Activated T-helper 9 cell treated with anti-CD3 and anti-CD28 coated beads, Interleukin-2, amount 50 U/mL, for 16 hours (primary cell): ENCODE results near the gene PRG3.
"Not testable (repeated sequence)": the region's sequence is repeated elsewhere in the genome, so short reads cannot be mapped to it uniquely, and the experiment has no call there.

ENCODE experiments used
- DNase-seq: peaks from one replicate; pipeline ENCODE4 v3.0.0-alpha.2; 2020; ENCODE audit warnings: low read depth

Gene PRG3

DNA sequence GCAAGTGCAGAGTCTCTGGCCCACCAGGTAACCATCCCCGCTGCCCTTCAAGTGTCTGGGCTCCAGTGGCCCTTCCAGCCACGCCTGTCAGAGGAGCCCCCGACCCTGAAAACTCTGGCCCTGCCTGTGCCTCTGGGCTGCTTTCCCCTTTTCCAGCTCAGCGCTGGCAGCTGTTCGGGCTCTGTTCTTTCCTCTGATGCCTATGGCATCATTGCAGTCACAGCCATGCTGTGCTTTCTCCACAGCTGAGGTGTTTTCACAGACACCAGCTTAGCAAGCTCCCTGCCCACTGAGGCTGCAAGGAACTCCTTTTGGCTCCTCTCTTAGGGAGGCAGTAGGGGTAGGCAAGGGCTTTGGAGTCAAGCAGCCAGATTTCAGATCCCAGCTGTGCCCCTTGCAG lies 21.6 kb downstream of the PRG3 start:
- no peak for DNase-seq

GRCh38 chr11:57358991-57359390 lies 22.0 kb downstream of the PRG3 start:
- DNase-seq: no peak

- no peak for DNase-seq
These were observed 22.4 kb downstream of the PRG3 start for GRCh38 chr11:57358543-57358961.

DNA sequence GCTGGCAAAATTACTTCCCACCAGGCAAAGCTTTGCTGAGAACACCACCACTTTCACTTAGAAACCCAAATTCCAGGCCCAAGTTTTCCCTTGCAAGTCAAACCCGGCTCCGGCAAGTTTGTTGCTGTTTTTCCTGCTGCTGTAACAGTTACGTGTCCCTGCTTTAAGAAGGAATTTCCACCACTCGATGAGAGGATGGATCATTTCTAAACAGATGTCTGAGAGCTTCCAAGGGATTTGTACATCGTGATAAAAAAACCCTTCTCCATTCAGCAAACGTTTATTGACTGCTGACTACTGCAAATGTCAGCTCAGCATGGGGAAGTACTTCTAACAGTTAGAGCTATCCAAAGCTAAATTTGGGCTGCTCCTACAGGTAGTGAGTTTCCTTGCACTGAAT lies 23.1 kb downstream of the PRG3 start:
- no peak for DNase-seq

DNA sequence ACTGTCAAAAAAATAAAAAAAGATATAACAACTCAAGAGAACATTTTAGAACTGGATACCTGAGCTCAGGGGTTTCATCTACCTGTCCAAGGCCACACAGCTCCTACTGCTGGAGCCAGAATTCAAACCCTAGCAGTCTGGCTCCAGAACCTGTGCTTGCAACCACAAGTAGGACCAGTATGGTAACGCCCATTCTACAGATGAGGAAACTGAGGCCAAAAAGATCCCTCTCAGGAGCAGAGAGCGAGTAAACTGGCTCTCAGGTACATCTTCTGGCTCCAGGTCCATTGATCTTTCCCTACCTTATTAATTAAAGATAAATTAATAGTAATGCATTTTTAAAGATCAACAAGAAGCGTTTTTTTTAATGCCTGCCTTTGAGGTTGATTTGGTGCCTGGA lies 23.6 kb downstream of the PRG3 start:
- DNase-seq: no peak

GRCh38 chr11:57356268-57356667 lies 24.7 kb downstream of the PRG3 start:
- no peak for DNase-seq

DNA sequence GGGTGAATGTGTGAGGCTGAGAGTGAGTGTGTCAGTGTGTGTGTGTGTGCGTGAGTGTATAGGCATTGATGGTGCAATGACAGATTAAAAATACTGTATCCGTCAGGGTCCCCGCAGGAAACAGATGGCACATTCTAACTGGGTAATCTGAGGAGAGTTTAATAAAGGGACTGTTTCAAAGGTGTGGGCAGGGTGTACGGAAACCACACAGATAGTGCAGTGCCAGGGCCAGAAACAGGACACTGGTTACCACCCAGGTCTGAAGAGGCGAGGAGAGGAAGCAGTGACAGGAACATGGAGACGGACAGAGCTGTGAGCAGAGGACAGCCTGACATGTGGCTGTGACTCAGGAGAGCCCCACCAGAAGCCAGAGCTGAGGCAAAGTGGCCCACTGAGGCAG lies 26.3 kb downstream of the PRG3 start:
- DNase-seq: no peak

DNA sequence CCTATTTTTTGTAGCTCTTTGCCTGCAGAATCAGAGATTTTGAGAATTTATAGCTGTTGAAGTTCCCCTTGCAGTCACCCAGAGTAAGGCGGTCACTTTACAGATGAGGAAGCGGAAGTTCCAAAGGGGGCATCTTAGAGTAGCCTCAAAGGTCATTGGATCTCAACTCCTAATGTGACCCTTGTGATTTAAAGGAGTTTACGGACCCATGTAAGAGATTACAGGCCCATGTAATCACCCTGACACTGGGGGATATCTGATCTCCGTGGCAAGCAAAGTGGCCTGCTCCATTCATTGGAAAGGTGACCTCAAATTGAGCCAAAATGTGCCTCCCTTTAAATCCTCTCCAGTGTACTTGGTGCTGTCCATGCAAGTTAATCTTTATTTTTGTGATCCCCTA lies 27.1 kb downstream of the PRG3 start:
- DNase-seq: no peak

DNA sequence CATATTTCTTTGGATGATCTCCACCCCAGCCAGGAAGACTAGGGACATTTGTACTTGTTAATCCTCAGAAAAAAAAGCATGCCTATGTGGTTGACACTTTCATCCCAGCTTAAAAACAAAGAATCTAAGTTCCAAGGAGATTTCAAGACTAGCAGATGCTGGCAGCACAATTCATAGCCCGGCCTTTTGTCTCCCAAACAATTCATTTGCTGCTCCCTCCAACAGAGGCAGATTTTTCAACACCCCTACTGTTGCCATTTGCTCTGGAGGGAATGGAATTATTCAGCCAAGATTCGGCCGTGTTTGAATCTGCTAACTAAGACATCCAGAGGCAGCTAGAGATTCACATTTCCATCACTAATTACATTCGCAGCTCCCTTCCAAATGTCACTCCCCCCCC lies 27.5 kb downstream of the PRG3 start:
- DNase-seq: no peak

DNA sequence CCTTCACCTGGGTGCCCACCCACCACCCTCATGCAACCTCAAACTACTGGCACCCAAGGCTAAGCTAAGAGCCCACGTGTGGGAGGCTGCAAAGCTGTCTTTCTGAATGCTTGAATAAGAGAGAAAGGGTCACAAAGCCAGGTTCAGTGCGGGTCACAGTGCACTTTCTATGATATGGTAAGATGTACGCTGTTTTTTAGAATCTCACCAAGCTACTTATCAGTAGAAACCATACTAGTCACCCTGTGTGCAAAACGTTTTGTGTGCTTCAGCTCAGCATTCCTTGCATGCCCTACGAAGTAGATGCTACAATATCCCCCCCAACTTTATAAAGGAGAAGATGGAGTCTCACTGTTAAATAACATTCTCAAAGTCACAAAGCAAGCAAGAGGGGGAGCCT lies 27.9 kb downstream of the PRG3 start:
- no peak for DNase-seq

- DNase-seq: peak; percentile 48
These were observed 31.3 kb downstream of the PRG3 start for GRCh38 chr11:57349491-57350274.

GRCh38 chr11:57348636-57349313 lies 32.2 kb downstream of the PRG3 start:
- DNase-seq: no peak

DNA sequence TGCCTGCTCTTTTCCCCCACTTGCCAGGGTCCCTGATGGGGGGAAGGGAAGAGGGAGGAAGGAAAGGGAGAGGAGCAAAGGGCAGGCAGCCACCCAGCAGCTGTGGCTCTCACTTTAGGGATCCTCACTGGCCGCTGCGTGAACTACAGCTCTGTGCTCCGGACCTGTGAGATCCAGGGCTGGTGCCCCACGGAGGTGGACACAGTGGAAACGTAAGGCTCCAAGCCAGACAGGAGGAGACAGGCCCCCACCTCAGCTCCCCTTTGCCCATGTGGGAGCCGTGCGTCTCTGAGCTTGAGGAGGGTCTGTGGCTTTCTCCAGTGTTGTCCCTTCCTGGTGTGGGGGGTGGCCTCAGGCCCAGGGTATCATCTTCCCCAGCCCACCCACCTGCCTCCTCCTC lies 32.9 kb downstream of the PRG3 start:
- DNase-seq: no peak

DNA sequence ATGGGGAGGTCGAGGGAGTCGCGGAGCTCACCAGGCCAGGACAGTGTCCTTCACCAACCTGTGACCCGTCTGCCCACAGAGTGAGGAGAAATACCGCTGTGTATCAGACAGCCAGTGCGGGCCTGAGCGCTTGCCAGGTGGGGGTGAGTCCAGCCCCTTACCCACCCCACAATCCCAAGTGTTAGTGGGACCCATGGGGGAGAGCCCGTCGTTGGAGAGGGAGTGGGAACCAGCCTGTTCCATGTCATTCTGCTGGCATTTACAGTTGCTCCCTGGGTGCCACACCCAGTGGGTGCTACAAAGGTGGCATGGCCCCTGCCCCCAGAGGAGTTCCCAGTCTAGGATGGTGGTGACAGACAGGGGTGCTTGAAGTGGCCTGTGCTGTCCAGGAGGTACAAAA lies 33.6 kb downstream of the PRG3 start:
- DNase-seq: no peak

DNA sequence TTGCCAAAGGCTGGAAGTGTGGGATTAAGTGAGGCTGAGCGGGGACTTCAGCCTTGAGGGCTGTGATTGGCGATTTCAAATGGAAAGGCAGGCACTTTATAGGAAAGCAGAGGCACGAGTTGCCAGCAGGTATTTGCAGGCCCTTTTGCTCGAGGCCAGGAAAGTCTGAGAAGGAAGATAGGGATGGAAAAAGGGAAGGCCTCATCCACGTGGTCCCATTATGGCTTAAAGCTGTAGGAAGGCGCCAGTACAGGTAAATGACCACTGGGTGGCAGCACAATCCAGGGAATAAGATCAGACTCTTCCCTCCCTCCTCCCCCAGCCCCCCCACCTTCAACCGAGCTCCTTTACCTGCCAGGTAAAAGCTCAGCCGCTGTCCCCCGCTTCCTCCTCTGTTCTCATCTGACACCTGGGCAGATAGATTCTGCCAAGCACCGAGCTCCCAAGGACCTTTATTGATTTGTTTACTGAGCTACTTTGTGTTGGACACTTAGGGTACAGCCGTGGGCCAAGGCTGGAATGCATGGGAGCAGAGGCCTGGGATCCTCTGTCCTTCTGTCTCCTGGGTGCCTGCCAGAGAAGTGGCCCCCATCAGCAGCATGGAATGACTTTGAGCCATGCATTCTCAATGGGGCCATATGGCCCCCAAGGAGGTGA lies 35.3 kb downstream of the PRG3 start:
- DNase-seq: peak; percentile 57

GRCh38 chr11:57344826-57345225 lies 36.1 kb downstream of the PRG3 start:
- DNase-seq: no peak

DNA sequence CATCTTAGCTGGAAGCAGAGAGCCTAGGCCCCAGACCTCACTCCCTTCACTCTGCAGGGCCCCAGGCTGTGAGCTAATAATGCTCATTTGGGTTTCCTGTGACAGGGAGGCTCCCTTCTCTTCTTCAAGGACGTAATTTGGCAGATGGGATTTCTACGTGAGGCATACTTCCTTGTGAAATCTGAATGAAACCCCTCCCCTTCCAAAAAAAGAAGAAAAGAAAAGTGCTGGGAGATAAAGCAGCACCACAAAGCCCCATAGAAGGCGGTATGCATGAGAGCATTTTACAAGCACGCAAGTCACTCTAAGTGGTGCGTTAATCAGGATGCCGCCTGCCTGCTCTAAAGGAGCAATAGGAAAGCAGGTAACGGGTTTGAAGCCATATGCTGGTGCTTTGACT lies 37.1 kb downstream of the PRG3 start:
- DNase-seq: no peak

DNA sequence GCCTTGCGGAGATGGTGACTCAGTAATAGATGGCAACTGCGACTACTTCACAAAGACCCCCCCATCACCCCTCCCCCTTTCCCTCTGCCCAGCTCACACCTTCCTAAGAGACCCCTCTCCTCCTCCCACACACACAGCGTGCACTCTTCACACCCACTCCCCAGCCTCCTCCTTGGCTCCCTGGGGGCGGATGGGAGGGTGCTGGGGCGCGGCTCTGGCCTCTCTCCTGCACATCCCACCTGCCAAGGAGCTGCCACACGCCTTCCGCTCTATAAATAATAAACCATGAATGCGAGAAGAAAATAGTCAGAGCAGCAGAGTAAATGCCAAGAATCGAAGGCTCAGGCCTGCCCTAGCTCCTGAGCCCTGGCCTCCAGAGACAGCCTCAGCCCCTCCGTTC lies 38.2 kb downstream of the PRG3 start:
- DNase-seq: no peak

DNA sequence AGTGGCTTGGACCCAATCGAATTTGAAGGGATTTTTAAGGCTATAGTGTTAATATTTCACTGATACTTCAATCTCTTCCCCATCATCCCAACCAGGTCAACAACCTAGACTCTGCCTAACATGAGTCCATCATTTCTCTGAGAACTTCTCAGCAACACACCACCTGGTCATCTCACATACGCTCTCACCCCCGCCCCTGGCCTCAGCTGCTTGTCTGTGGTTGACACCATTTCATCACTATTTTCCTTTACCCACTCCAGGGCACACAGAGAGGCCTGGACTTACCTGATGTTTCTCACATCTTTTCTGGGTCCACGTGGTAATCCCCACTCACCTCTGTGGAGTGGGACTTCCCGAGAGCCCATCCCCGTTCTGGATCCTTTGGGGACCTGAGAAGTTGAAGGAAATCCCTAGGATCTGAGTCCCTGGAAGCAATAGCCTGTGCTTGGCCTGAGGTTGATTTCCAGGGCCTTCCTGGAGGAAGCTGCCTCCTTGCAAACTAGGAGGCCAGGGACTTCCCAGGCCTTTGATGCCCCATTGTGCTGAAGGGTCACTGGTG lies 39.6 kb downstream of the PRG3 start:
- no peak for DNase-seq

DNA sequence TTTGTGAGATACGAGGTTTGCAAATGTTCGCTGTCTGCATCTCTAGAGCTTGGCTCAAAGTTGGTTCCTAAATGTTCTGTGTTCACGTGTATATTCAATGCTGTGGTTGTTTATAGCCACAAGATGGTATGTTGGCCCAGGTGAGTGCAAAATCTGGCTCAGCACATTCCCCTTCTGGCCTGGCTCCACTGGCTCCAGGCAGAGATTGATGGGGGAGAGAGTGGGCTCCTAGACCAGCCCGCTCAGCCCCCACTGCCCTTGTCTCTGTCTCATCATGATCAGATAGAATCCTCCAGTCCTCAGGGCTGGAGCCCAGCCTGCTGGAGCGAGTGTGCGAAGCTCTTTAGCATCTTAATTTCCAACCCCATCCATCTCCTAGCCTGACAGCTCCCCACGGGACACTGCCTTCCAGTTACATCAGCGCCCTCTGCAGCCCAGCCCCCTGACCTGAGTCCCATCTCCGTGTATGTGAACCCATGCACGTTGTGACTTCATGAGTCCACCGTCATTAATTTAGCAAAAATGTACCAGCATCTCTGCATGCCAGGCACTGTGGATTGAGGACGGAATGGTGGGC lies 40.8 kb downstream of the PRG3 start:
- DNase-seq: no peak

DNA sequence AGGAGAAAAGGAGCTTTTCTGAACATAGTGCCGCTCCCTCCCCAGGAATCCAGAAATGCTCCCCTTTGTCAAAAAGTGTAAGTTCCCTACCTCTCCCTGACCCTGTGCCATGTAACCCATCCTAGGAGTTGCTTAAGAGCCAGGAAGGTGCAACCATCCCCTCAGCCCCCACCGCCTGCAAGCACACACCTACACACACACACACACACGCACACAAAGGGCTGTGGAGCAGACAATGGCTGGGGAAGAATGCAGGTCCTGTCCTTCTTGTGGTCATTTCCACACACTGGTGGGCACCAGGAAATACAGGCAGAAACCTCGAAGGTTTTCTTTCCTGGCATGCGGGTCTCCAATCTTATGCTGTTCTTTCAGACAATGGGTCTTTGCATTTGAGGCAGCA lies 41.6 kb downstream of the PRG3 start:
- DNase-seq: no peak

GRCh38 chr11:57338142-57338541 lies 42.8 kb downstream of the PRG3 start, which contains the start of gene P2RX3:
TSS of gene P2RX3 (plus strand) at chr11:57338352. CDS start at chr11:57338551, 199 bp downstream.
- no peak for DNase-seq

DNA sequence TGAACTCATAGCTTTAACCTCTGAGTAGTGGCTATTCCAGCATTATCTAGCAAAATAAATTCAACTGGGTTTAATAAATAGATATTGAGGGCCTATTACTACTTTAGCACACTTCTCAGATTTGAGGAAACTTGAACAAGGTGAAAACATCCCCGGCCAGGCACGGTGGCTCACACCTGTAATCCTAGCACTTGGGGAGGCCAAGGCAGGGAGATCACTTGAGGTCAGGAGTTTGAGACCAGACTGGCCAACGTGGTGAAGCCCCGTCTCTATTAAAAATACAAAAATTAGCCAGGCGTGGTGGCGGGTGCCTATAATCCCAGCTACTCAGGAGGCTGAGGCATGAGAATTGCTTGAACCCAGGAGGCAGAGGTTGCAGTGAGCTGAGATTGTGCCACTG lies 44.1 kb downstream of the PRG3 start:
- not testable (repeated sequence) for DNase-seq
